Measurements from ENCODE around the gene ZNF808.

DNA sequence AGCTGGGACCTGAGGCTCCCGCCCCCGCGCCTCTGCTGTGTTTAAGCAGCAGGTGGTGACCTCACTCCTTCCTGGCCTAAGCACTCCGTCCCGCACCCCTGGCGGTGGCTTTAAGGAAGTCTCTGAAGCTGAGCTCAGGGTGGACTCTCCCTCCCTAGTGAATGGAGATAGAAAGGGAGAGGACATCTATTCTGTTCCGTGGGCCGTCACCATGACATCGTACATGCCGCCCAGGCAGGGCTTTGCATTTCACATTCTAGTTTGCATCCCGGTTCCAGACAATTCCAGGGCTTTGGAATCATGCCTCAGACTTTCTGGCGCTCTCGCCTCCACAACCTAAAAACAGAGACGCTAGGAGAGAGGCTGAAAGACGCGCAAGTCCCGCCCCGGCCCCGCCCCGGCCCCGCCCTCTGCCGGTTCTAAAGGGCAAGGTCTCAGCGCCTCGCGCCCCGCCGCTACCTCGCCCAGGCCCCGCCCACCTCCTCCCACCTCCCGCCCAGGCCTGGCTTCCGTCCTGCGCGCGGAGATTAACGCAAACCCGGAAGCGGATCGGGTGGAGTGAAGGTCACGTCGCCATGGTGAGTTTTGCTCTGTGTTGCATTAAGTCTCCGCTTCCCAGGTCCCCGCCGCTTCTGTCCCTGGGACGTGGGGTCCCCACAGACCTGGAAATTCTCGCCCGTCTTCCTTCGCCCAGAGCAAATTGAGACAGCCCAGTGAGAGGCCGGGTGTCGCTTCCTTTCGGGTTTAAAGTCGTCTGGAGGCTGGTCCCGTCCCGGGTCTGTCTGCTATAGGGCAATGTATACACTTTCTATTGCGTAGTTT is at the start of gene ZNF808:
- TF ChIP-seq, protein P1, sequence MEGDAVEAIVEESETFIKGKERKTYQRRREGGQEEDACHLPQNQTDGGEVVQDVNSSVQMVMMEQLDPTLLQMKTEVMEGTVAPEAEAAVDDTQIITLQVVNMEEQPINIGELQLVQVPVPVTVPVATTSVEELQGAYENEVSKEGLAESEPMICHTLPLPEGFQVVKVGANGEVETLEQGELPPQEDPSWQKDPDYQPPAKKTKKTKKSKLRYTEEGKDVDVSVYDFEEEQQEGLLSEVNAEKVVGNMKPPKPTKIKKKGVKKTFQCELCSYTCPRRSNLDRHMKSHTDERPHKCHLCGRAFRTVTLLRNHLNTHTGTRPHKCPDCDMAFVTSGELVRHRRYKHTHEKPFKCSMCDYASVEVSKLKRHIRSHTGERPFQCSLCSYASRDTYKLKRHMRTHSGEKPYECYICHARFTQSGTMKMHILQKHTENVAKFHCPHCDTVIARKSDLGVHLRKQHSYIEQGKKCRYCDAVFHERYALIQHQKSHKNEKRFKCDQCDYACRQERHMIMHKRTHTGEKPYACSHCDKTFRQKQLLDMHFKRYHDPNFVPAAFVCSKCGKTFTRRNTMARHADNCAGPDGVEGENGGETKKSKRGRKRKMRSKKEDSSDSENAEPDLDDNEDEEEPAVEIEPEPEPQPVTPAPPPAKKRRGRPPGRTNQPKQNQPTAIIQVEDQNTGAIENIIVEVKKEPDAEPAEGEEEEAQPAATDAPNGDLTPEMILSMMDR (IDR thresholded peaks at IDR 0.05): peak in 3 of 4 experiments; percentile 42 to 78 (median 74)
- peak; percentile 63 for TF ChIP-seq POLR2AphosphoS5 (IDR thresholded peaks at IDR 0.05)
- peak; percentile 35 for TF ChIP-seq POLR2A (IDR thresholded peaks at IDR 0.05)

All from prostate gland (tissue), 2 donors.